Measurements from ENCODE around the gene MACC1. TPM values are rescaled to one million over a fixed set of nuclear protein-coding genes. Genes with fewer than 3 reads are reported as not detected.

The MACC1 gene
- polyA plus RNA-seq, 1 donor (not counting 4 experiments of a cell fraction or from before 2014, with no cell fraction given) = 16.4 TPM

DNA sequence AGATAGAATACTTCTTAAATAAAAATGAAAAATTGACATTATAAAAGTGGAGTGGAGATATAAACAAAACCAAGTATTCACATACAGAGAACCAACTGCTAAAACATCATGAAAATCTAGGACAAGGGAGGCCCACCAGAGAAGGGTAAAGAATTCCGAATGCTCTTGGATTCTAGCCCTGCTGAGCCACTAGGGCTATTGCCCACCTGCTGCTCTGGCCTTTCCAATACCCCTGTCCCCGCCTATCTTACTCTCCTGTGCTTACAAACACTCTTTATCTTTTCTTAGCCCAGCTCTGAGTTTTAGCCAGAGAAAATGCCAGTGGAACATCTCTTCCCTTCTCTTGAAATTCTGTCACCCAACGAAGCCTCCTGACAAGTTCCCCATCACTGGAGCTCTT is 100.3 kb downstream of the MACC1 start:
- Histone ChIP-seq H3K9me1 (ENCODE audit: control insufficient read depth, extremely low read depth, insufficient read depth, low read length) (no peaks in the 10 kb centered on the region), H3K4me2 (ENCODE audit: control insufficient read depth, extremely low read depth, insufficient read depth, low read depth, low read length) (no peak overlapping the region), H3K9me3 (ENCODE audit: control insufficient read depth, low read depth, low read length) (no peaks in the 10 kb centered on the region), H4K20me1 (ENCODE audit: control insufficient read depth, extremely low read depth, insufficient read depth, low read length) (no peaks in the 10 kb centered on the region), H3K4me3 (ENCODE audit: control insufficient read depth in 2 of 3, extremely low read depth in 1 of 3, insufficient read depth in 2 of 3, low read depth in 1 of 3, low read length in 3 of 3) (no peak overlapping the region), H2AFZ (ENCODE audit: control insufficient read depth, low read length) (no peak overlapping the region), H3K4me1 (ENCODE audit: control insufficient read depth, extremely low read depth, insufficient read depth, low read length) (no peaks in the 10 kb centered on the region), H3K79me2 (ENCODE audit: control insufficient read depth, insufficient read depth, low read length) (no peaks in the 10 kb centered on the region), H3K9ac (ENCODE audit: control insufficient read depth, extremely low read depth, insufficient read depth, low read length) (no peak overlapping the region), H3K27me3 (ENCODE audit: control insufficient read depth, extremely low read depth, insufficient read depth, low read length) (no peaks in the 10 kb centered on the region), H3K36me3 (ENCODE audit: control insufficient read depth in 2 of 2, extremely low read depth in 1 of 2, insufficient read depth in 2 of 2, low read length in 2 of 2) (no peaks in the 10 kb centered on the region), H3K27ac (ENCODE audit: control insufficient read depth, insufficient read depth, low read length) (no peak overlapping the region)
- FAIRE-seq (no peak), DNase-seq (ENCODE audit: low read depth, low spot score) (no peak)
- dilution Hi-C loops (cut with MboI; ENCODE audit: extremely low pct_ligation_motif_present, low sequenced_read_pairs) = no loop called here
- TF ChIP-seq EZH2 (IDR thresholded peaks at IDR 0.05; ENCODE audit: low read length) = no peak
- TF ChIP-seq, protein P1, sequence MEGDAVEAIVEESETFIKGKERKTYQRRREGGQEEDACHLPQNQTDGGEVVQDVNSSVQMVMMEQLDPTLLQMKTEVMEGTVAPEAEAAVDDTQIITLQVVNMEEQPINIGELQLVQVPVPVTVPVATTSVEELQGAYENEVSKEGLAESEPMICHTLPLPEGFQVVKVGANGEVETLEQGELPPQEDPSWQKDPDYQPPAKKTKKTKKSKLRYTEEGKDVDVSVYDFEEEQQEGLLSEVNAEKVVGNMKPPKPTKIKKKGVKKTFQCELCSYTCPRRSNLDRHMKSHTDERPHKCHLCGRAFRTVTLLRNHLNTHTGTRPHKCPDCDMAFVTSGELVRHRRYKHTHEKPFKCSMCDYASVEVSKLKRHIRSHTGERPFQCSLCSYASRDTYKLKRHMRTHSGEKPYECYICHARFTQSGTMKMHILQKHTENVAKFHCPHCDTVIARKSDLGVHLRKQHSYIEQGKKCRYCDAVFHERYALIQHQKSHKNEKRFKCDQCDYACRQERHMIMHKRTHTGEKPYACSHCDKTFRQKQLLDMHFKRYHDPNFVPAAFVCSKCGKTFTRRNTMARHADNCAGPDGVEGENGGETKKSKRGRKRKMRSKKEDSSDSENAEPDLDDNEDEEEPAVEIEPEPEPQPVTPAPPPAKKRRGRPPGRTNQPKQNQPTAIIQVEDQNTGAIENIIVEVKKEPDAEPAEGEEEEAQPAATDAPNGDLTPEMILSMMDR (optimal IDR thresholded peaks at IDR 0.05 in 1 of 3, IDR thresholded peaks at IDR 0.05 in 1 of 3, conservative IDR thresholded peaks at IDR 0.05 in 1 of 3; ENCODE audit: extremely low read depth in 1 of 3, insufficient read depth in 2 of 3, low read length in 3 of 3) = no peak

- FAIRE-seq (peak; percentile 51), DNase-seq (ENCODE audit: low read depth, low spot score) (no peak)
- H3K36me3 ChIP-seq (ENCODE audit: control insufficient read depth in 2 of 2, extremely low read depth in 1 of 2, insufficient read depth in 2 of 2, low read length in 2 of 2) = no peaks in the 10 kb centered on the region
- H4K20me1 ChIP-seq (ENCODE audit: control insufficient read depth, extremely low read depth, insufficient read depth, low read length) = no peaks in the 10 kb centered on the region
- H3K9me1 ChIP-seq (ENCODE audit: control insufficient read depth, extremely low read depth, insufficient read depth, low read length) = no peaks in the 10 kb centered on the region
- H3K27me3 ChIP-seq (ENCODE audit: control insufficient read depth, extremely low read depth, insufficient read depth, low read length) = no peaks in the 10 kb centered on the region
- no peaks in the 10 kb centered on the region for H3K9me3 ChIP-seq (ENCODE audit: control insufficient read depth, low read depth, low read length)
- no peak overlapping the region for H2AFZ ChIP-seq (ENCODE audit: control insufficient read depth, low read length)
- no peak for TF ChIP-seq EZH2 (IDR thresholded peaks at IDR 0.05; ENCODE audit: low read length)
- TF ChIP-seq, protein P1 (optimal IDR thresholded peaks at IDR 0.05 in 1 of 3, IDR thresholded peaks at IDR 0.05 in 1 of 3, conservative IDR thresholded peaks at IDR 0.05 in 1 of 3; ENCODE audit: extremely low read depth in 1 of 3, insufficient read depth in 2 of 3, low read length in 3 of 3) = no peak
- dilution Hi-C loops (cut with MboI; ENCODE audit: extremely low pct_ligation_motif_present, low sequenced_read_pairs) = no loop called here
- H3K4me2 ChIP-seq (ENCODE audit: control insufficient read depth, extremely low read depth, insufficient read depth, low read depth, low read length) = no peak overlapping the region
- H3K27ac ChIP-seq (ENCODE audit: control insufficient read depth, insufficient read depth, low read length) = no peak overlapping the region
- no peaks in the 10 kb centered on the region for H3K79me2 ChIP-seq (ENCODE audit: control insufficient read depth, insufficient read depth, low read length)
- H3K4me3 ChIP-seq (ENCODE audit: control insufficient read depth in 2 of 3, extremely low read depth in 1 of 3, insufficient read depth in 2 of 3, low read depth in 1 of 3, low read length in 3 of 3) = no peak overlapping the region
- no peaks in the 10 kb centered on the region for H3K4me1 ChIP-seq (ENCODE audit: control insufficient read depth, extremely low read depth, insufficient read depth, low read length)
- no peak overlapping the region for H3K9ac ChIP-seq (ENCODE audit: control insufficient read depth, extremely low read depth, insufficient read depth, low read length)
These were observed 102.7 kb downstream of the MACC1 start for GRCh38 chr7:20114468-20114867.

Data from keratinocyte (primary cell).